Endothelial cell of umbilical vein (primary cell): ENCODE measurements around the gene COG5. TPM values are rescaled to one million over a fixed set of nuclear protein-coding genes. Genes with fewer than 3 reads are reported as not detected.

ENCODE experiments used
- BruUV-seq: library from RNA; stranded (reverse); fragments of 400-500 nt; replicated peaks from 2 replicates; lab custom pipeline; 2021; lab: Mats Ljungman, UMichigan
- CTCF ChIA-PET: fragments of 300-600, 350-600 bp; sonication (Branson Sonifier 250); formaldehyde crosslinking; loops from one replicate; lab custom pipeline; 2021; ENCODE audit warnings: antibody characterized with exemption, inconsistent platforms; lab: Charles Lee
- POLR2A ChIA-PET: fragments of 300-600, 350-600 bp; sonication (Branson Sonifier 250); formaldehyde crosslinking; loops from one replicate; lab custom pipeline; 2021; ENCODE audit warnings: antibody characterized with exemption, inconsistent platforms; lab: Charles Lee
- DNase-seq: peaks from one replicate; pipeline ENCODE4 v3.0.0-alpha.2; 2011; ENCODE audit warnings: low read depth, low spot score
- FAIRE-seq: peaks from 2 replicates; lab custom pipeline; 2011; peaks lifted over from hg19 to GRCh38; lab: Jason Lieb, UNC
- H2AFZ ChIP-seq: 2 replicates; pipeline ENCODE4 v1.6.0; 2012; ENCODE audit warnings: low read depth, low read length, control low read depth, inconsistent platforms
- H3K27ac ChIP-seq: 2 replicates; pipeline ENCODE4 v1.5.1; 2011; ENCODE audit warnings: low read depth, mild to moderate bottlenecking, control low read depth, low read length, moderate library complexity; ENCODE audit not compliant: insufficient read depth
- H3K27me3 ChIP-seq, 2 experiments: 2 replicates each; pipeline versions ENCODE4 v1.6.0 to v1.6.1; 2011; ENCODE audit warnings: low read length in 2 of 2, mixed read lengths in 1 of 2; ENCODE audit not compliant: control insufficient read depth in 2 of 2, insufficient read depth in 2 of 2
- H3K36me3 ChIP-seq, 2 experiments: 2 replicates in 1 of 2; 3 replicates in 1 of 2; pipeline ENCODE4 v1.5.1; 2011; ENCODE audit warnings: low read length in 2 of 2, mild to moderate bottlenecking in 1 of 2, moderate library complexity in 1 of 2; ENCODE audit not compliant: control insufficient read depth in 2 of 2, insufficient read depth in 2 of 2; ENCODE audit errors: extremely low read depth in 1 of 2
- H3K4me1 ChIP-seq: 3 replicates; pipeline ENCODE4 v1.5.1; 2011; ENCODE audit warnings: mild to moderate bottlenecking, low read length; ENCODE audit not compliant: control insufficient read depth, insufficient read depth; ENCODE audit errors: extremely low read depth
- H3K4me2 ChIP-seq: 2 replicates; pipeline ENCODE4 v1.6.1; 2011; ENCODE audit warnings: low read length, control low read depth, mixed read lengths; ENCODE audit not compliant: insufficient read depth
- H3K4me3 ChIP-seq, 3 experiments: fragments of 200-600 bp in 1 of 3; sonication (generic), shearing (Covaris generic) in 1 of 3; replicated peaks in 1 of 3; 2 replicates each; pipeline ENCODE4 v1.5.1; 2011 to 2016; ENCODE audit warnings: control low read depth in 3 of 3, low read length in 3 of 3, mild to moderate bottlenecking in 2 of 3, inconsistent platforms in 1 of 3, low read depth in 1 of 3, moderate library complexity in 1 of 3; ENCODE audit not compliant: insufficient read depth in 1 of 3
- H3K79me2 ChIP-seq: 2 replicates; pipeline ENCODE4 v1.6.0; 2012; ENCODE audit warnings: low read length, inconsistent platforms; ENCODE audit not compliant: control insufficient read depth, insufficient read depth
- H3K9ac ChIP-seq: replicated peaks from 2 replicates; pipeline ENCODE3; 2011; ENCODE audit warnings: low read length, control low read depth; ENCODE audit not compliant: insufficient read depth; ENCODE audit errors: extremely low read depth
- H3K9me1 ChIP-seq: replicated peaks from 3 replicates; pipeline ENCODE4 v1.6.0; 2011; ENCODE audit warnings: mild to moderate bottlenecking, low read length; ENCODE audit not compliant: control insufficient read depth, insufficient read depth; ENCODE audit errors: extremely low read depth
- H3K9me3 ChIP-seq: replicated peaks from 2 replicates; pipeline ENCODE4 v1.5.1; 2012; ENCODE audit warnings: low read length, inconsistent platforms; ENCODE audit not compliant: control insufficient read depth, insufficient read depth
- H4K20me1 ChIP-seq: replicated peaks from 2 replicates; pipeline ENCODE3; 2011; ENCODE audit warnings: mild to moderate bottlenecking, low read length; ENCODE audit not compliant: control insufficient read depth, insufficient read depth; ENCODE audit errors: extremely low read depth
- EZH2 ChIP-seq: IDR thresholded peaks from 2 replicates; pipeline ENCODE4 v1.6.1; 2012; ENCODE audit warnings: borderline replicate concordance, low read depth, mild to moderate bottlenecking, moderate library complexity, low read length, inconsistent platforms; ENCODE audit not compliant: severe bottlenecking
- FOS ChIP-seq: IDR thresholded peaks from 2 replicates; pipeline ENCODE4 v1.6.1; 2011; ENCODE audit warnings: mild to moderate bottlenecking, low read length, moderate library complexity, borderline replicate concordance; ENCODE audit not compliant: insufficient read depth
- GATA2 ChIP-seq: IDR thresholded peaks from 2 replicates; pipeline ENCODE4 v1.7.0; 2011; ENCODE audit warnings: low read depth, mild to moderate bottlenecking, moderate library complexity, mixed read lengths, low read length; ENCODE audit not compliant: insufficient read length, insufficient read depth
- JUN ChIP-seq: IDR thresholded peaks from 2 replicates; pipeline ENCODE4 v1.6.1; 2011; ENCODE audit warnings: borderline replicate concordance, low read depth; ENCODE audit not compliant: insufficient read length, insufficient read depth
- MAX ChIP-seq: IDR thresholded peaks from 2 replicates; pipeline ENCODE4 v1.6.1; 2011; ENCODE audit not compliant: insufficient read depth, insufficient read length
- MYC ChIP-seq: IDR thresholded peaks from one replicate; pipeline ENCODE4 v1.6.1; 2011; ENCODE audit warnings: mild to moderate bottlenecking, low read depth, low read length
- POLR2A ChIP-seq: IDR thresholded peaks from 2 replicates; pipeline ENCODE4 v1.6.1; 2012; ENCODE audit warnings: low read depth, mild to moderate bottlenecking, control low read depth, low read length
- POLR2AphosphoS5 ChIP-seq: IDR thresholded peaks from 2 replicates; pipeline ENCODE4 v1.6.1; 2012; ENCODE audit warnings: low read depth, mild to moderate bottlenecking, control low read depth, low read length, moderate library complexity; ENCODE audit not compliant: insufficient read depth
- dilution Hi-C: fragments of 300-500 bp; cut with MboI; formaldehyde crosslinking; loops from one replicate; pipeline ENCODE4 v1.15.0; 2019; ENCODE audit warnings: low sequenced_read_pairs; ENCODE audit not compliant: extremely low pct_ligation_motif_present
- intact Hi-C: fragments of 100-400 bp; cut with micrococcal nuclease; formaldehyde crosslinking; loops from one replicate; pipeline ENCODE4 v1.10.0; 2022
- polyA plus RNA-seq, 4 experiments: library from polyadenylated mRNA; depleted of rRNA in 3 of 4; stranded (reverse) in 3 of 4; unstranded in 1 of 4; fragments of >200 nt; gene quantifications; 2 replicates each; pipeline versions ENCODE4 v1.2.1 to v1.2.3, GENCODE V29; 2011 to 2012; ENCODE audit warnings: missing spikeins in 1 of 4
- total RNA-seq: library from RNA; stranded (reverse); gene quantifications from 2 replicates; pipeline ENCODE4 v1.2.3, GENCODE V29; 2021
- TF ChIP-seq, protein P1 (sequence below), 2 donors: IDR thresholded peaks; 1 replicate in 1 of 2; 2 replicates in 1 of 2; pipeline ENCODE4 v1.5.1; 2011; ENCODE audit warnings: low read length in 2 of 2, mild to moderate bottlenecking in 2 of 2, moderate library complexity in 2 of 2, control low read depth in 1 of 2, inconsistent platforms in 1 of 2, low read depth in 1 of 2; ENCODE audit not compliant: insufficient read depth in 1 of 2; ENCODE audit errors: extremely low read depth in 1 of 2

Gene COG5
- total and polyA plus RNA-seq, 2 donors (not counting 3 experiments of a cell fraction or from before 2014, with no cell fraction given) = 18.8 to 45.3 TPM

- Histone ChIP-seq H3K36me3 (peaks cover 13 to 22% of the 10 kb centered on the region in 2 experiments), H2AFZ (no peak overlapping the region), H3K79me2 (no peaks in the 10 kb centered on the region), H4K20me1 (no peaks in the 10 kb centered on the region), H3K9me1 (no peaks in the 10 kb centered on the region), H3K27me3 (no peaks in the 10 kb centered on the region), H3K4me2 (no peak overlapping the region), H3K4me3 (no peak overlapping the region), H3K9me3 (no peaks in the 10 kb centered on the region), H3K27ac (no peak overlapping the region), H3K4me1 (peaks cover 17% of the 10 kb centered on the region), H3K9ac (no peak overlapping the region)
- POLR2A ChIA-PET = no interaction called here
- intact Hi-C loops = no loop called here
- no TSS peak for BruUV-seq
- TF ChIP-seq FOS (no peak), MYC (no peak), POLR2A (no peak), POLR2AphosphoS5 (no peak), EZH2 (no peak), GATA2 (no peak), MAX (no peak), JUN (no peak)
- TF ChIP-seq, protein P1, sequence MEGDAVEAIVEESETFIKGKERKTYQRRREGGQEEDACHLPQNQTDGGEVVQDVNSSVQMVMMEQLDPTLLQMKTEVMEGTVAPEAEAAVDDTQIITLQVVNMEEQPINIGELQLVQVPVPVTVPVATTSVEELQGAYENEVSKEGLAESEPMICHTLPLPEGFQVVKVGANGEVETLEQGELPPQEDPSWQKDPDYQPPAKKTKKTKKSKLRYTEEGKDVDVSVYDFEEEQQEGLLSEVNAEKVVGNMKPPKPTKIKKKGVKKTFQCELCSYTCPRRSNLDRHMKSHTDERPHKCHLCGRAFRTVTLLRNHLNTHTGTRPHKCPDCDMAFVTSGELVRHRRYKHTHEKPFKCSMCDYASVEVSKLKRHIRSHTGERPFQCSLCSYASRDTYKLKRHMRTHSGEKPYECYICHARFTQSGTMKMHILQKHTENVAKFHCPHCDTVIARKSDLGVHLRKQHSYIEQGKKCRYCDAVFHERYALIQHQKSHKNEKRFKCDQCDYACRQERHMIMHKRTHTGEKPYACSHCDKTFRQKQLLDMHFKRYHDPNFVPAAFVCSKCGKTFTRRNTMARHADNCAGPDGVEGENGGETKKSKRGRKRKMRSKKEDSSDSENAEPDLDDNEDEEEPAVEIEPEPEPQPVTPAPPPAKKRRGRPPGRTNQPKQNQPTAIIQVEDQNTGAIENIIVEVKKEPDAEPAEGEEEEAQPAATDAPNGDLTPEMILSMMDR (IDR thresholded peaks at IDR 0.05; ENCODE audit: extremely low read depth in 1 of 2, insufficient read depth in 1 of 2, low read depth in 1 of 2, low read length in 2 of 2) = no peak
- FAIRE-seq (no peak), DNase-seq (peak; percentile 52)
- dilution Hi-C loops = no loop called here
- CTCF ChIA-PET = interaction anchor here (1.1 to 2.1 kb wide), 3 partner anchors 10 to 265 kb away, joined by 3 to 5 read pairs (median 4); no protein-coding TSS in a partner anchor
Observed at GRCh38 chr7:107610323-107610722, 46.6 kb upstream of the COG5 start.
